ENCODE measurements around the gene SGK2. TPM values are rescaled to one million over a fixed set of nuclear protein-coding genes. Genes with fewer than 3 reads are reported as not detected.

SGK2 gene
- total and polyA plus RNA-seq, 2 of the 13 experiments (the other 11 are each of a cell fraction or from before 2014, with no cell fraction given) = 6.2 to 29.4 TPM

DNA sequence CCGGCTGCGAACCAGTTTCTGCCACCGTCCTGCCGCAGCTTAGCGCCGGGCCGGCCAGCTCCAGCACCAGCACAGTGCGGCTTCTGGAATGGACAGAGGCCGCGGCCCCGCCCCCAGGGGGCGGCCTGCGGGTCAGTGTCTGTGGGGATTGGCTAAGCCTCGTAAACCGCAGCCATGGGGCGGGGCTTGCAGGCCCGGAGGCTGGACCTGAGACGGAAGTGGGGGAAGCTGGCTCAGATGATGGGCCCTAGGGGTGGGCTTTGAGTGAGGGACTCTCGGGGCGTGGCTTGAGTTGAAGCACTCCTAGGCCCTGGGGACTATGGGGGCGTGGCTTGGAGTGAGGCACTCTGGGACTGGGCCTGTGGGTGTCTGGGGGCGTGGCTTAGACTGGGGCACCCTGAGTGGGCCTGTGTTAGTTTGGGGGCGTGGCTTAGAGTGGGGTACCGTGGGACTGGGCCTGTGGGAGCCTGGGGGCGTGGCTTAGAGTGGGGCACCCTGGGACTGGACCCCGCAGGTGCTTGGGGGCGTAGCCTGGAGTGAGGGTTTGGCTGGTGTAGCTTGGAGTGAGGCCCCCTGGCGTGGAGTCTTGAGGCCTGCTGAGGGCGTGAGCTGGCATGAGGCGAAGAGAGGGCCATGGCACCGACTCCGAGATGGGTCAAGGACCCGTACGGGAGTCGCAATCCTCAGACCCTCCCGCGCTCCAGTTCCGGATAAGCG is 44.7 kb upstream of the SGK2 start (continued):
- TF ChIP-seq CREB1 (IDR thresholded peaks at IDR 0.05) (peak; percentile 40; the same call in 1 of the 2 replicates), CREB1 (CRISPR knock-in tag; IDR thresholded peaks at IDR 0.05) (peak; percentile 51), ZNF790 (CRISPR knock-in tag; IDR thresholded peaks at IDR 0.05; ENCODE audit: borderline replicate concordance) (peak; percentile 66; the same call in 1 of the 2 replicates), NR2F6 (IDR thresholded peaks at IDR 0.05) (no peak), NR2F6 (CRISPR knock-in tag; IDR thresholded peaks at IDR 0.05) (no peak), SUZ12 (IDR thresholded peaks at IDR 0.05; ENCODE audit: low read depth, low read length) (no peak), ZNF331 (CRISPR knock-in tag; IDR thresholded peaks at IDR 0.05) (no peak; the same call in 1 of the 2 replicates), ONECUT2 (CRISPR knock-in tag; IDR thresholded peaks at IDR 0.05) (no peak), ZNF256 (CRISPR knock-in tag; conservative IDR thresholded peaks at IDR 0.05) (no peak), CEBPG (CRISPR knock-in tag; IDR thresholded peaks at IDR 0.05) (no peak), TMF1 (CRISPR knock-in tag; IDR thresholded peaks at IDR 0.05; ENCODE audit: low read depth) (no peak), TBL1XR1 (IDR thresholded peaks at IDR 0.05; ENCODE audit: borderline replicate concordance, low read length, partially characterized antibody) (no peak), ELF3 (CRISPR knock-in tag; IDR thresholded peaks at IDR 0.05) (peak; percentile 72), ZFAT (CRISPR knock-in tag; conservative IDR thresholded peaks at IDR 0.05) (0 out of 2 replicates have a peak, but pooled peaks have one; percentile 23)
- TF ChIP-seq, protein P1, sequence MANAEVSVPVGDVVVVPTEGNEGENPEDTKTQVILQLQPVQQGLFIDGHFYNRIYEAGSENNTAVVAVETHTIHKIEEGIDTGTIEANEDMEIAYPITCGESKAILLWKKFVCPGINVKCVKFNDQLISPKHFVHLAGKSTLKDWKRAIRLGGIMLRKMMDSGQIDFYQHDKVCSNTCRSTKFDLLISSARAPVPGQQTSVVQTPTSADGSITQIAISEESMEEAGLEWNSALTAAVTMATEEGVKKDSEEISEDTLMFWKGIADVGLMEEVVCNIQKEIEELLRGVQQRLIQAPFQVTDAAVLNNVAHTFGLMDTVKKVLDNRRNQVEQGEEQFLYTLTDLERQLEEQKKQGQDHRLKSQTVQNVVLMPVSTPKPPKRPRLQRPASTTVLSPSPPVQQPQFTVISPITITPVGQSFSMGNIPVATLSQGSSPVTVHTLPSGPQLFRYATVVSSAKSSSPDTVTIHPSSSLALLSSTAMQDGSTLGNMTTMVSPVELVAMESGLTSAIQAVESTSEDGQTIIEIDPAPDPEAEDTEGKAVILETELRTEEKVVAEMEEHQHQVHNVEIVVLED (CRISPR knock-in tag; IDR thresholded peaks at IDR 0.05; ENCODE audit: borderline replicate concordance) = 0 out of 2 replicates have a peak, but pooled peaks have one; percentile 28
- TF ChIP-seq, protein P2, sequence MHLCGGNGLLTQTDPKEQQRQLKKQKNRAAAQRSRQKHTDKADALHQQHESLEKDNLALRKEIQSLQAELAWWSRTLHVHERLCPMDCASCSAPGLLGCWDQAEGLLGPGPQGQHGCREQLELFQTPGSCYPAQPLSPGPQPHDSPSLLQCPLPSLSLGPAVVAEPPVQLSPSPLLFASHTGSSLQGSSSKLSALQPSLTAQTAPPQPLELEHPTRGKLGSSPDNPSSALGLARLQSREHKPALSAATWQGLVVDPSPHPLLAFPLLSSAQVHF (CRISPR knock-in tag; IDR thresholded peaks at IDR 0.05) = no peak
- TF ChIP-seq, protein P3, sequence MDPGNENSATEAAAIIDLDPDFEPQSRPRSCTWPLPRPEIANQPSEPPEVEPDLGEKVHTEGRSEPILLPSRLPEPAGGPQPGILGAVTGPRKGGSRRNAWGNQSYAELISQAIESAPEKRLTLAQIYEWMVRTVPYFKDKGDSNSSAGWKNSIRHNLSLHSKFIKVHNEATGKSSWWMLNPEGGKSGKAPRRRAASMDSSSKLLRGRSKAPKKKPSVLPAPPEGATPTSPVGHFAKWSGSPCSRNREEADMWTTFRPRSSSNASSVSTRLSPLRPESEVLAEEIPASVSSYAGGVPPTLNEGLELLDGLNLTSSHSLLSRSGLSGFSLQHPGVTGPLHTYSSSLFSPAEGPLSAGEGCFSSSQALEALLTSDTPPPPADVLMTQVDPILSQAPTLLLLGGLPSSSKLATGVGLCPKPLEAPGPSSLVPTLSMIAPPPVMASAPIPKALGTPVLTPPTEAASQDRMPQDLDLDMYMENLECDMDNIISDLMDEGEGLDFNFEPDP (CRISPR knock-in tag; conservative IDR thresholded peaks at IDR 0.05) = no peak
- TF ChIP-seq, protein P4, sequence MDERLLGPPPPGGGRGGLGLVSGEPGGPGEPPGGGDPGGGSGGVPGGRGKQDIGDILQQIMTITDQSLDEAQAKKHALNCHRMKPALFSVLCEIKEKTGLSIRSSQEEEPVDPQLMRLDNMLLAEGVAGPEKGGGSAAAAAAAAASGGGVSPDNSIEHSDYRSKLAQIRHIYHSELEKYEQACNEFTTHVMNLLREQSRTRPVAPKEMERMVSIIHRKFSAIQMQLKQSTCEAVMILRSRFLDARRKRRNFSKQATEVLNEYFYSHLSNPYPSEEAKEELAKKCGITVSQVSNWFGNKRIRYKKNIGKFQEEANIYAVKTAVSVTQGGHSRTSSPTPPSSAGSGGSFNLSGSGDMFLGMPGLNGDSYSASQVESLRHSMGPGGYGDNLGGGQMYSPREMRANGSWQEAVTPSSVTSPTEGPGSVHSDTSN (CRISPR knock-in tag; IDR thresholded peaks at IDR 0.05) = no peak
- TF ChIP-seq, protein P5, sequence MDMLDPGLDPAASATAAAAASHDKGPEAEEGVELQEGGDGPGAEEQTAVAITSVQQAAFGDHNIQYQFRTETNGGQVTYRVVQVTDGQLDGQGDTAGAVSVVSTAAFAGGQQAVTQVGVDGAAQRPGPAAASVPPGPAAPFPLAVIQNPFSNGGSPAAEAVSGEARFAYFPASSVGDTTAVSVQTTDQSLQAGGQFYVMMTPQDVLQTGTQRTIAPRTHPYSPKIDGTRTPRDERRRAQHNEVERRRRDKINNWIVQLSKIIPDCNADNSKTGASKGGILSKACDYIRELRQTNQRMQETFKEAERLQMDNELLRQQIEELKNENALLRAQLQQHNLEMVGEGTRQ (IDR thresholded peaks at IDR 0.05; ENCODE audit: low read depth, low read length) = no peak
- TF ChIP-seq, protein P5 (CRISPR knock-in tag; IDR thresholded peaks at IDR 0.05; ENCODE audit: borderline replicate concordance) = no peak
- TF ChIP-seq, protein P6, sequence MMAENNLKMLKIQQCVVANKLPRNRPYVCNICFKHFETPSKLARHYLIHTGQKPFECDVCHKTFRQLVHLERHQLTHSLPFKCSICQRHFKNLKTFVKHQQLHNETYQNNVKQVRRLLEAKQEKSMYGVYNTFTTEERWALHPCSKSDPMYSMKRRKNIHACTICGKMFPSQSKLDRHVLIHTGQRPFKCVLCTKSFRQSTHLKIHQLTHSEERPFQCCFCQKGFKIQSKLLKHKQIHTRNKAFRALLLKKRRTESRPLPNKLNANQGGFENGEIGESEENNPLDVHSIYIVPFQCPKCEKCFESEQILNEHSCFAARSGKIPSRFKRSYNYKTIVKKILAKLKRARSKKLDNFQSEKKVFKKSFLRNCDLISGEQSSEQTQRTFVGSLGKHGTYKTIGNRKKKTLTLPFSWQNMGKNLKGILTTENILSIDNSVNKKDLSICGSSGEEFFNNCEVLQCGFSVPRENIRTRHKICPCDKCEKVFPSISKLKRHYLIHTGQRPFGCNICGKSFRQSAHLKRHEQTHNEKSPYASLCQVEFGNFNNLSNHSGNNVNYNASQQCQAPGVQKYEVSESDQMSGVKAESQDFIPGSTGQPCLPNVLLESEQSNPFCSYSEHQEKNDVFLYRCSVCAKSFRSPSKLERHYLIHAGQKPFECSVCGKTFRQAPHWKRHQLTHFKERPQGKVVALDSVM (CRISPR knock-in tag; IDR thresholded peaks at IDR 0.05) = peak; percentile 49; the same call in 1 of the 2 replicates

All from HepG2 (cell line).